ENCODE data around the gene EIPR1. TPM values are rescaled to one million over a fixed set of nuclear protein-coding genes. Genes with fewer than 3 reads are reported as not detected.
"Not testable (repeated sequence)": the region's sequence is repeated elsewhere in the genome, so short reads cannot be mapped to it uniquely, and the experiment has no call there.

Gene EIPR1
- total RNA-seq, 2 experiments from 2014 or later = 38.3 to 43.1 TPM

DNA sequence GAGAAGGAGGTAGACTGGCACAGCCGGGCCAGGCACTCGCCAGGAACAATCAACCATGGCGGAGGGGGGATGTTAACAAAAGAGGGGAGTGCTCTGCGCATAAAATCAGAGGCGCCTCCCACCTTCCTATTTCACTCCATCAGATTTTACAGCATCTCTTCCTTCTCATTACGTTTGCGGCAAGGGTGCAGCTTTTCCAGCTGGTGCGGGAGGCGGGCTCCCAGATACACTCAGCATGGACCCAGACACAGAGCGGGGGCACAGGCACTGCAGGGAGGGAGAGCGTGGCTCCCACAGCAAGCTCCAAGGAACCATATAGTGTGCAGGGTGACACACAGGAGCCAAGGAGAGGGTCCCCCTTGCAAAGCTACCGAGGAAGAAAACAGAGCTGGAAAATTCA is 176.3 kb downstream of the EIPR1 start:
- Mint-ChIP-seq H3K4me1 (peaks cover 8% of the 10 kb centered on the region), H3K36me3 (peaks cover 21% of the 10 kb centered on the region), H3K9me3 (no peaks in the 10 kb centered on the region), H3K27me3 (no peaks in the 10 kb centered on the region), H3K4me3 (no peak overlapping the region), H3K27ac (no peak overlapping the region)
- DNase-seq = no peak

GRCh38 chr2:3200420-3200939 is 177.1 kb downstream of the EIPR1 start:
- no peak for DNase-seq
- Mint-ChIP-seq H3K36me3 (peaks cover 16% of the 10 kb centered on the region), H3K4me1 (peaks cover 8% of the 10 kb centered on the region), H3K27me3 (no peaks in the 10 kb centered on the region), H3K9me3 (no peaks in the 10 kb centered on the region), H3K27ac (no peak overlapping the region), H3K4me3 (no peak overlapping the region)

GRCh38 chr2:3199627-3200345 is 177.8 kb downstream of the EIPR1 start:
- H3K4me3 Mint-ChIP-seq = no peak overlapping the region

DNA sequence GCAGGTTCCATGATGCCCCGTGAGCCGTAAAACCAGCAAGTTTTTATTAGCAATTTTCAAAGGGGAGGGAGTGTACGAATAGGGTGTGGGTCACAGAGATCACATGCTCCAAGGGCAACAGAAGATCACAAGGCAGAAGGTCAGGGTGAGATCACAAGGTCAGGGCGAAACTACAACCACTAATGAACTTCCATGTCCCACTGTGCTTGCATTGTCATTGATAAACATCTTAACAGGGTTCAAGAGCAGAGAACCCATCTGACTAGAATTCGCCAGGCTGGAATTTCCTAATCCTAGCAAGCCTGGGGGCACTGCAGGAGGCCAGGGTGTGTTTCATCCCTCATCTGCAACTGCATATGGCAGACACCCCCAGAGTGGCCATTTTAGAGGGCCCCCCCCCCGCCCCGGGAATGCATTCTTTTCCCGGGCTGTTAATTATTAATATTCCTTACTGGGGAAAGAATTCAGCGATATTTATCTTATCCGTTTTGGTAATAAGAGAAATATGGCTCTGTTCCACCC is 178.9 kb downstream of the EIPR1 start:
- H3K27me3 Mint-ChIP-seq, H3K9me3 Mint-ChIP-seq, DNase-seq, H3K4me1 Mint-ChIP-seq, H3K4me3 Mint-ChIP-seq, H3K27ac Mint-ChIP-seq: not testable (repeated sequence)
- H3K36me3 Mint-ChIP-seq = peaks cover 16% of the 10 kb centered on the region

More at GRCh38 chr2:3199627-3200345, 177.8 kb downstream of the EIPR1 start:
- Mint-ChIP-seq H3K36me3 (peaks cover 16% of the 10 kb centered on the region), H3K9me3 (no peaks in the 10 kb centered on the region), H3K4me1 (peaks cover 8% of the 10 kb centered on the region), H3K27me3 (no peaks in the 10 kb centered on the region), H3K27ac (no peak overlapping the region)
- no peak for DNase-seq

DNA sequence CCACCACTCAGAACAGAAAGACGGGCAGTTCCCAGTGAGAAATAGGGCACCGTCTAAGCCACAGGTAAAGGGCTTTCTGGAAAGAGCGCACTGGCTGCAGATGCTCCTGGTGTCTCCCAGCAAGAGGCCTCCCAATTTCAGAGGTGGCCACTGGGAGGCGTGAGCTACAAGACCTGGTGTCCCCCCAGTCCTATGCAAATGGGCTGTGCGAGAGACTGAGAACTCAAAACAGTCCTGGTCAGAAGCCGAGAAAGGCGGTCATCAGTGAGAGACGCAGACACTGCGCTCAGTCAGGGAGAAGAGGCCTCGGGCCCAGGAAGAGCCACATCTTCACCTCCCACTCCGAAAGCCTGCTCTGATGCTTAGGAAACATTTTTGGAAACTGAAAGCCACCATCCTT is 179.5 kb downstream of the EIPR1 start:
- Mint-ChIP-seq H3K4me1 (peaks cover 6% of the 10 kb centered on the region), H3K9me3 (no peaks in the 10 kb centered on the region), H3K27me3 (no peaks in the 10 kb centered on the region), H3K36me3 (peaks cover 14% of the 10 kb centered on the region), H3K27ac (no peak overlapping the region), H3K4me3 (no peak overlapping the region)
- DNase-seq = no peak

- Mint-ChIP-seq H3K27ac (no peak overlapping the region), H3K4me3 (no peak overlapping the region), H3K9me3 (no peaks in the 10 kb centered on the region), H3K36me3 (peaks cover 12% of the 10 kb centered on the region), H3K4me1 (peaks cover 2% of the 10 kb centered on the region), H3K27me3 (no peaks in the 10 kb centered on the region)
- no peak for DNase-seq
These were observed 180.3 kb downstream of the EIPR1 start for GRCh38 chr2:3197308-3197707.

GRCh38 chr2:3196716-3197115 is 180.9 kb downstream of the EIPR1 start:
- DNase-seq = no peak
- Mint-ChIP-seq H3K4me1 (no peaks in the 10 kb centered on the region), H3K9me3 (no peaks in the 10 kb centered on the region), H3K36me3 (peaks cover 12% of the 10 kb centered on the region), H3K27ac (no peak overlapping the region), H3K27me3 (no peaks in the 10 kb centered on the region), H3K4me3 (no peak overlapping the region)

DNA sequence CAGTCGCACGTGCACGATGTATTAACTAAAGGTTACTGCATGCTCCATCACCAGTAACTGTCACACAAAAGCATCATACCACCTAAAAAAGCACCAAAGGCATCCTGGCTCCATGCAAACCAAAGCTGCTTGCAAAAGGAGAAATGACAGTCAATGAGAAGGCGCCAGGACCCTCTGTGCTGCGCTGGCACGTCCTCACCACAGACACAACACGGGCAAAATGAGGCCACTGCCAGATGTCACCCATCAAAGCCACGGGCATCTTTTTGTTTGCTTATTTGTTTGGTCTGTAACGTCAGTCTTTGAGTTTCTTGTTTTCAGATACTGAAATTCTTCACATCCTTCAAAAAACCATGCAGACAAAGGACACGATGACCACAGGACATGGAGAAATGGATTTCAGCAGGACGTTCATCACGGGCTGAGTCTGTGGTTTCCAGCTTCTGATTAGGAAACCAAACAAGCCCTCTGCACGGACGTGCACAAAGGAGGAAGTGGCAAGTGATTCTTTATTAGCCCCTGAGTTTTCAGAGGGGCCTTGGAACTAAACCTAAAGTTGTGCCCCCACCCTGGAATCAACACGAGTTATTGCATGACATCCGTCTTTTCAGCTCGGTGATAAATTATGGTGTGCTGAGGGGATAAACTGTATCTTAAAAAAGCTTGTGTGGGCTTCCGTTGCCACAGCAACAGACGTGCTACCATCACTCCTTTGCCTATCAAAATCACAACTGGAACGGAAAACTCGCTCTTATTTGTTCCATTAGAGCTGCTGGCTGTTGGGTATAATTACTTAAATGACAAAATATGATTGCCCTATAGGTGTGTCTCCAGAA is 181.8 kb downstream of the EIPR1 start:
- Mint-ChIP-seq H3K27ac (no peak overlapping the region), H3K27me3 (no peaks in the 10 kb centered on the region), H3K9me3 (no peaks in the 10 kb centered on the region), H3K4me1 (no peaks in the 10 kb centered on the region), H3K36me3 (peaks cover 9% of the 10 kb centered on the region), H3K4me3 (no peak overlapping the region)
- no peak for DNase-seq

DNA sequence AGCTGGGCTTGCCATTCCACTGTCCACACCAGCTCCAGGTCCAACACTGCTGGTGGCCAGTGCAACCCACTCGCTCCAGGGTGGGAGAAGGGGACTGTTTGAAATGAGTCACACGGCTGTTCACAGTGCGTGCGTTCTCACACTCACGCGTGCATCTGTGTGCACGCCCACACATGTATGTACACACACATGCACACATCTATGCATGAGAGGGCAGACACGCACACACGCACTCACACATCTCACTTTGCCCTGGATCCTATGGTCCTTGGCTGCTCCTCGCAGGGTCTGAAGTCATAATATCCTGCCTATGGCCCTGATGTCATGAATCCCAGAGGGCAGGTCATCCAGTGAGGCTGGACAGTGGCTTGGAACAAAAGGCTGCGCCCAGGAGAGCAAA is 182.8 kb downstream of the EIPR1 start:
- DNase-seq = no peak
- peaks cover 9% of the 10 kb centered on the region for H3K36me3 Mint-ChIP-seq

DNA sequence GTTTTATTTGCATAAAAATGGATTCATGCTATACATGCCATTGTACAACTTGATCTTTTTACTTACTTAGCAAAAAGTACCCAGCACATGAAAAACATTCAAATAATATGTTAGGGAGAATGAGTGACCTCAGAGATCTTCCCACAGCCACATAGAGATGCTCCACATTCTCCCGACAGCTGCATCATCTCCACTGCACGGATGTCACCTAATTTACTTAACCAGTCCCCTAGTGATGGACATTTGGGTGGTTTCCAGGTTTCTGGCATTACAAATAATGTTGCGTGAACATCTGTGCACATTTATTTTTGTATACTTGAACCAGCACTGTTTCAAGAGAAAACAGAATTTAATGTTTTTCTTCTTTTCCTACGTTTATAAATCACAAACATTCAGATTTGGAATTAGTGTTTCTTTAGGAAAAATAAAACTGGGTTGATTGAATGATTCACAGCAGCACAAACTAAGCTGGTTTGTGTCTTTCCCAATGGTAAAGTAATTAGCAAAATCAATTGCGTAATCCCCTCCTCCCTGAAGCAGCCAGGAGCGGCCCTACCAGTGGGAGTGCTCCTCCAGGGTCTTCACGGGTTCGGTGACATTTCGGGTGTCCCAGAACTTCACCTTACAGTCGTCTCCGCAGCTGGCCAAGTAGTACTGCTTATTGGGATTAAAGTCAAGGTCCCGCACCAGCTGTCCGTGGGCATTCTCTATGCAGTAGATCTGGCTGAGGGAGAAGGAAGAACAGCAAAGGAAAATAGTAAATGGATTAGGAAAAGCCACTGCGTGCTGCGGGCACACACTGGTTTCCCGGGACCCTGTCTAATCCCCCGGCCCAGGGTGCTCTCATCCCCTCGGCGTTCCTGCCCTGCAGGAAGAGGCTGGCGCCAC is 183.9 kb downstream of the EIPR1 start:
- H3K4me3 Mint-ChIP-seq = no peak overlapping the region
- no peaks in the 10 kb centered on the region for H3K4me1 Mint-ChIP-seq
- peaks cover 4% of the 10 kb centered on the region for H3K36me3 Mint-ChIP-seq
- no peaks in the 10 kb centered on the region for H3K9me3 Mint-ChIP-seq
- H3K27ac Mint-ChIP-seq = no peak overlapping the region
- no peak for DNase-seq
- H3K27me3 Mint-ChIP-seq = no peaks in the 10 kb centered on the region

More for the DNA sequence above, 182.8 kb downstream of the EIPR1 start:
- Mint-ChIP-seq H3K4me3 (no peak overlapping the region), H3K27me3 (no peaks in the 10 kb centered on the region), H3K4me1 (no peaks in the 10 kb centered on the region), H3K9me3 (no peaks in the 10 kb centered on the region), H3K27ac (no peak overlapping the region)

DNA sequence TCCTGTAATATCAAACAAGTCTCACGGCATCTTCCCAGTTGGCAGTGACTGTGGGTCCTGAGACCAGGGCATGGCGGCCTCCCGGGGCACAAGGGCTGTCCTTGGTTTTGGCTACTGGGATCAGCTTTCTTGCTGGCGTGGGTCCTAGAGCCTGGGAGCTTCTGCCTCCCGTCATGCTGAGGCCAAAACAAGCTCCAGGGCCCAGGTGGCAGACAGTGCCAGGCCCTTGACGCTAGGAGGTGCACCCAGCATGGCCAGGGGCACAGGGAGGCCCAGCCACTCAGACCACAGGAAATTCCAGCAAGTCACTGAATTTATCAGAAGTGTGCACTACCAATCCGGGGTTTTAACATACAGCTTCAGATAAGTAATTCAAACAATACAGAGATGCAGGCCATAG is 184.7 kb downstream of the EIPR1 start:
- Mint-ChIP-seq H3K4me3 (no peak overlapping the region), H3K36me3 (peaks cover 4% of the 10 kb centered on the region), H3K27me3 (no peaks in the 10 kb centered on the region), H3K9me3 (no peaks in the 10 kb centered on the region), H3K4me1 (no peaks in the 10 kb centered on the region), H3K27ac (no peak overlapping the region)
- DNase-seq = no peak

GRCh38 chr2:3192281-3192818 is 185.3 kb downstream of the EIPR1 start:
- Mint-ChIP-seq H3K27me3 (no peaks in the 10 kb centered on the region), H3K27ac (no peak overlapping the region), H3K4me3 (no peak overlapping the region), H3K9me3 (no peaks in the 10 kb centered on the region), H3K36me3 (peaks cover under 1% of the 10 kb centered on the region), H3K4me1 (no peaks in the 10 kb centered on the region)
- no peak for DNase-seq

DNA sequence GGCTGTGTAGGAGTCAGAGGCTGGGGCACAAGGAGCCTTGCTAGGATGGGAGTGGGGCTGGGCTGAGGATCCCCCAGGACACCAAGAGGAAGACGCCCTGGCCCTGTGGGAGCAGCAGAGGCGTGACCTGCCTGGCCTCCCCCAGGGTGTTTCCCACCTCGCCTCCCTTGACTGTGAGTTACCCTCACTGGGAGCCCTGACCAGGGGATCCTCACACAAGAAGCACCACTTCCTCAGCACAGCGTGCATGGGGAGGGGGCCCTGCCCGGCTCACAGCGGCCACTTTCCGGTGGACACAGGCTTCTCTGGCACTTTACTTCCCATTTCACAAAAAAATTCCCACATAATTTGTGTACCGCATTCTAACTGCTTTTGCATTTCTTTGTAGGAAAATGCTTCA is 187.7 kb downstream of the EIPR1 start:
- H3K27me3 Mint-ChIP-seq = no peaks in the 10 kb centered on the region
- no peak overlapping the region for H3K4me3 Mint-ChIP-seq
- H3K27ac Mint-ChIP-seq = no peak overlapping the region
- no peaks in the 10 kb centered on the region for H3K9me3 Mint-ChIP-seq
- H3K36me3 Mint-ChIP-seq = peaks cover 13% of the 10 kb centered on the region
- H3K4me1 Mint-ChIP-seq = no peaks in the 10 kb centered on the region
- DNase-seq = no peak

- no peak for DNase-seq
- Mint-ChIP-seq H3K4me3 (no peak overlapping the region), H3K27me3 (no peaks in the 10 kb centered on the region), H3K9me3 (no peaks in the 10 kb centered on the region), H3K27ac (no peak overlapping the region), H3K36me3 (peaks cover 14% of the 10 kb centered on the region), H3K4me1 (no peaks in the 10 kb centered on the region)
These were observed 188.5 kb downstream of the EIPR1 start for GRCh38 chr2:3189076-3189591.
